Panc1 (cell line): ENCODE data around the gene SF3B6. TPM values are rescaled to one million over a fixed set of nuclear protein-coding genes. Genes with fewer than 3 reads are reported as not detected.

ENCODE experiments used
- ATAC-seq: fragments of 200-7000 bp; cut with Tn5 transposase; 2 replicates; pipeline ENCODE4 v1.9.1; 2020; ENCODE audit warnings: mild to moderate bottlenecking, moderate library complexity
- BruUV-seq: library from RNA; stranded (reverse); fragments of 400-500 nt; replicated peaks from 2 replicates; lab custom pipeline; 2021; lab: Mats Ljungman, UMichigan
- CTCF ChIA-PET: fragments of 300-600 bp; sonication (Branson Sonifier 250); formaldehyde crosslinking; loops from one replicate; lab custom pipeline; 2022; ENCODE audit warnings: antibody characterized with exemption; lab: Charles Lee
- POLR2A ChIA-PET: fragments of 300-600 bp; sonication (Branson Sonifier 250); formaldehyde crosslinking; loops from one replicate; lab custom pipeline; 2022; ENCODE audit warnings: antibody characterized with exemption; lab: Charles Lee
- DNase-seq: peaks from one replicate; pipeline ENCODE4 v3.0.0-alpha.2; 2010; ENCODE audit warnings: low read depth, low spot score
- H3K27ac ChIP-seq: 2 replicates; pipeline ENCODE4 v1.5.1; 2011; ENCODE audit warnings: mild to moderate bottlenecking, low read length, inconsistent platforms
- H3K27me3 ChIP-seq: fragments of 200-500 bp; sonication (Bioruptor generic); 2 replicates; pipeline ENCODE4 v1.6.0; 2014; ENCODE audit warnings: low read length, inconsistent platforms; ENCODE audit not compliant: control insufficient read depth, insufficient read depth
- H3K36me3 ChIP-seq: fragments of 200-500 bp; sonication (Bioruptor generic); 2 replicates; pipeline ENCODE4 v1.5.1; 2014; ENCODE audit warnings: inconsistent platforms, mild to moderate bottlenecking, low read length, moderate library complexity; ENCODE audit not compliant: control insufficient read depth, insufficient read depth
- H3K4me1 ChIP-seq: 2 replicates; pipeline ENCODE4 v1.5.1; 2011; ENCODE audit warnings: inconsistent platforms, mild to moderate bottlenecking, low read length, moderate library complexity; ENCODE audit not compliant: control insufficient read depth, insufficient read depth
- H3K4me3 ChIP-seq, 2 experiments: 2 replicates each; pipeline ENCODE4 v1.5.1; 2011 to 2012; ENCODE audit warnings: low read depth in 2 of 2, low read length in 2 of 2, mild to moderate bottlenecking in 2 of 2, inconsistent platforms in 1 of 2, moderate library complexity in 1 of 2
- H3K9me3 ChIP-seq: fragments of 200-500 bp; sonication (Bioruptor generic); 2 replicates; pipeline ENCODE4 v1.5.1; 2014; ENCODE audit warnings: low read depth, mild to moderate bottlenecking, inconsistent platforms, low read length, moderate library complexity; ENCODE audit not compliant: control insufficient read depth, insufficient read depth
- CTCF ChIP-seq: fragments of 450-650 bp; IDR thresholded peaks from 2 replicates; pipeline ENCODE4 v1.5.1; 2017; ENCODE audit warnings: mild to moderate bottlenecking
- POLR2AphosphoS5 ChIP-seq: IDR thresholded peaks from 2 replicates; pipeline ENCODE4 v1.6.1; 2012; ENCODE audit warnings: mild to moderate bottlenecking, low read depth, low read length, moderate library complexity
- REST ChIP-seq, 2 experiments: IDR thresholded peaks; 2 replicates each; pipeline ENCODE4 v1.6.1; 2011 to 2012; ENCODE audit warnings: low read depth in 2 of 2, control low read depth in 1 of 2, low read length in 1 of 2, mild to moderate bottlenecking in 1 of 2, moderate library complexity in 1 of 2; ENCODE audit not compliant: insufficient read depth in 1 of 2
- SIN3A ChIP-seq: IDR thresholded peaks from 2 replicates; pipeline ENCODE4 v1.6.1; 2012; ENCODE audit warnings: low read depth, mild to moderate bottlenecking, low read length, moderate library complexity, borderline replicate concordance; ENCODE audit not compliant: insufficient read depth
- TCF7L2 ChIP-seq: IDR thresholded peaks from 2 replicates; pipeline ENCODE4 v1.6.1; 2011; ENCODE audit warnings: mild to moderate bottlenecking, low read depth, low read length, inconsistent platforms
- in situ Hi-C: cut with HindIII; loops from 2 replicates; pipeline ENCODE4 v1.10.0; 2016; ENCODE audit warnings: low sequenced_read_pairs, low pct_unique_long_range_greater_than_20kb
- intact Hi-C: fragments of 100-400 bp; cut with micrococcal nuclease; formaldehyde crosslinking; loops from one replicate; pipeline ENCODE4 v1.10.0; 2022; ENCODE audit not compliant: unreplicated experiment
- total RNA-seq: library from RNA; stranded (reverse); gene quantifications from one replicate; pipeline ENCODE4 v1.2.1, GENCODE V29; 2021; ENCODE audit not compliant: unreplicated experiment

The SF3B6 gene
- total RNA-seq, 1 experiment from 2014 or later, result 129 TPM

- peak overlapping the region; percentile 83 for H3K27ac ChIP-seq
Observed at GRCh38 chr2:24077879-24078278, 1.8 kb upstream of the SF3B6 start.

GRCh38 chr2:24077535-24077877 lies 1.4 kb upstream of the SF3B6 start:
- DNase-seq (no peak), ATAC-seq (no peak)
- peak overlapping the region; percentile 96 to 97 for H3K4me3 ChIP-seq
- in situ Hi-C loops (no loop called here), intact Hi-C loops (no loop called here)
- ChIA-PET POLR2A (no interaction called here), CTCF (interaction anchor here (0.6 kb wide), 1 partner anchor 245 kb away, joined by 5 read pairs; no protein-coding TSS in a partner anchor)
- no peaks in the 10 kb centered on the region for H3K27me3 ChIP-seq
- TF ChIP-seq POLR2AphosphoS5 (no peak), TCF7L2 (no peak), CTCF (no peak), REST (IDR thresholded peaks at IDR 0.05; ENCODE audit: insufficient read depth in 1 of 2, low read depth in 2 of 2, low read length in 1 of 2) (no peak), SIN3A (no peak)
- H3K9me3 ChIP-seq, result no peaks in the 10 kb centered on the region
- peak overlapping the region; percentile 83 for H3K27ac ChIP-seq
- H3K4me1 ChIP-seq, result peaks cover 13% of the 10 kb centered on the region; the same call in 1 of the 2 replicates
- BruUV-seq, result no TSS peak
- peaks cover 16% of the 10 kb centered on the region for H3K36me3 ChIP-seq

More at GRCh38 chr2:24077879-24078278, 1.8 kb upstream of the SF3B6 start:
- Histone ChIP-seq H3K36me3 (peaks cover 15% of the 10 kb centered on the region), H3K4me3 (peak overlapping the region; percentile 96 to 97), H3K27me3 (no peaks in the 10 kb centered on the region), H3K9me3 (no peaks in the 10 kb centered on the region), H3K4me1 (peaks cover 13% of the 10 kb centered on the region; the same call in 1 of the 2 replicates)
- TSS peak; percentile 60 for BruUV-seq
- in situ Hi-C loops, result no loop called here
- no peak for DNase-seq
- CTCF ChIA-PET, result no interaction called here
- no peak for ATAC-seq
- POLR2A ChIA-PET, result no interaction called here
- no peak for TF ChIP-seq SIN3A
- TF ChIP-seq TCF7L2, result no peak
- intact Hi-C loops, result no loop called here

GRCh38 chr2:24076849-24077534 lies 866 bp upstream of the SF3B6 start:
- peaks cover 13% of the 10 kb centered on the region; the same call in 1 of the 2 replicates for H3K4me1 ChIP-seq
- peak; percentile 60 for ATAC-seq
- peaks cover 16% of the 10 kb centered on the region for H3K36me3 ChIP-seq
- no peaks in the 10 kb centered on the region for H3K27me3 ChIP-seq
- POLR2A ChIA-PET, result interaction anchor here (0.5 to 1.0 kb wide), 4 partner anchors 14 to 180 kb away, joined by 3 to 6 read pairs (median 3); no protein-coding TSS in a partner anchor
- peak overlapping the region; percentile 83 for H3K27ac ChIP-seq
- CTCF ChIA-PET, result interaction anchor here (0.5 to 1.9 kb wide), 3 partner anchors 150 to 252 kb away, joined by 4 to 6 read pairs (median 5); partner anchors contain the start of gene ATAD2B
- DNase-seq, result no peak
- H3K4me3 ChIP-seq, result peak overlapping the region; percentile 96 to 97
- intact Hi-C loops, result no loop called here
- no TSS peak for BruUV-seq
- in situ Hi-C loops, result no loop called here
- no peaks in the 10 kb centered on the region for H3K9me3 ChIP-seq
- peak; percentile 46; the same call in 1 of the 2 replicates for TF ChIP-seq POLR2AphosphoS5
- no peak for TF ChIP-seq CTCF
- no peak for TF ChIP-seq REST (IDR thresholded peaks at IDR 0.05; ENCODE audit: insufficient read depth in 1 of 2, low read depth in 2 of 2, low read length in 1 of 2)
- peak; percentile 54; the same call in 1 of the 2 replicates for TF ChIP-seq SIN3A
- no peak for TF ChIP-seq TCF7L2
